CD14-positive monocyte (primary cell): Measurements from ENCODE around the gene CSRNP2. TPM values are rescaled to one million over a fixed set of nuclear protein-coding genes. Genes with fewer than 3 reads are reported as not detected.

Source experiments
- DNase-seq, 3 donors: peaks; one replicate each; pipeline ENCODE4 v3.0.0-alpha.2; 2011 to 2022
- H2AFZ ChIP-seq: 2 replicates; pipeline ENCODE4 v1.6.0; 2012; ENCODE audit warnings: mild to moderate bottlenecking, low read depth, low read length, inconsistent platforms; ENCODE audit not compliant: insufficient read depth, poor library complexity, severe bottlenecking
- H3K27ac ChIP-seq, 2 donors: 1 replicate in 1 of 2; 2 replicates in 1 of 2; pipeline ENCODE4 v1.5.1; 2012 to 2013; ENCODE audit warnings: low read length in 2 of 2, control low read depth in 1 of 2, inconsistent platforms in 1 of 2, low read depth in 1 of 2, mild to moderate bottlenecking in 1 of 2
- H3K27me3 ChIP-seq, 2 donors: one replicate each; pipeline versions ENCODE4 v1.6.0 to v1.6.1; 2011 to 2013; ENCODE audit warnings: low read length in 2 of 2; ENCODE audit not compliant: control insufficient read depth in 2 of 2, insufficient read depth in 2 of 2
- H3K36me3 ChIP-seq, 2 donors: replicated peaks in 1 of 2; 1 replicate in 1 of 2; 2 replicates in 1 of 2; pipeline versions ENCODE4 v1.5.1 to v1.6.1; 2012 to 2013; ENCODE audit warnings: low read length in 2 of 2, control low read depth in 1 of 2, inconsistent platforms in 1 of 2, mild to moderate bottlenecking in 1 of 2; ENCODE audit not compliant: insufficient read depth in 2 of 2, control insufficient read depth in 1 of 2
- H3K4me1 ChIP-seq, 2 donors: 1 replicate in 1 of 2; 2 replicates in 1 of 2; pipeline versions ENCODE4 v1.5.1 to v1.6.1; 2012 to 2013; ENCODE audit warnings: low read length in 2 of 2, control low read depth in 1 of 2, inconsistent platforms in 1 of 2, mild to moderate bottlenecking in 1 of 2, moderate library complexity in 1 of 2; ENCODE audit not compliant: insufficient read depth in 2 of 2, control insufficient read depth in 1 of 2
- H3K4me2 ChIP-seq: replicated peaks from 2 replicates; pipeline ENCODE3; 2012; ENCODE audit warnings: low read length, moderate library complexity, mild to moderate bottlenecking; ENCODE audit not compliant: poor library complexity, severe bottlenecking; ENCODE audit errors: extremely low read depth
- H3K4me3 ChIP-seq, 3 experiments: fragments of 200-600 bp in 1 of 3; sonication (generic) in 1 of 3; replicated peaks in 1 of 3; 1 replicate in 2 of 3; 2 replicates in 1 of 3; pipeline ENCODE4 v1.5.1; 2011 to 2013; ENCODE audit warnings: low read length in 3 of 3, mild to moderate bottlenecking in 3 of 3, control low read depth in 2 of 3, low read depth in 2 of 3, inconsistent platforms in 1 of 3, moderate library complexity in 1 of 3
- H3K79me2 ChIP-seq: 2 replicates; pipeline ENCODE4 v1.6.0; 2012; ENCODE audit warnings: mild to moderate bottlenecking, control low read depth, inconsistent platforms, low read length, moderate library complexity; ENCODE audit not compliant: insufficient read depth
- H3K9ac ChIP-seq: 2 replicates; pipeline ENCODE4 v1.6.0; 2017; ENCODE audit warnings: low read length, mild to moderate bottlenecking; ENCODE audit not compliant: insufficient read depth, poor library complexity, severe bottlenecking
- H3K9me3 ChIP-seq, 2 donors: replicated peaks in 1 of 2; 1 replicate in 1 of 2; 2 replicates in 1 of 2; pipeline versions ENCODE4 v1.5.1 to v1.6.1; 2012 to 2013; ENCODE audit warnings: low read length in 2 of 2, control low read depth in 1 of 2; ENCODE audit not compliant: control insufficient read depth in 1 of 2, insufficient read depth in 1 of 2
- H4K20me1 ChIP-seq: 2 replicates; pipeline ENCODE4 v1.6.0; 2012; ENCODE audit warnings: mild to moderate bottlenecking, low read length, control low read depth, moderate library complexity; ENCODE audit not compliant: insufficient read depth
- H3K27ac Mint-ChIP-seq, 7 donors: one replicate each; pipeline ENCODE4 v1.8.0; 2020; ENCODE audit warnings: mild to moderate bottlenecking in 7 of 7, mixed read lengths in 7 of 7, moderate library complexity in 6 of 7, inconsistent platforms in 2 of 7
- H3K27me3 Mint-ChIP-seq, 3 donors: one replicate each; pipeline ENCODE4 v1.8.0; 2021 to 2022; ENCODE audit warnings: low read depth in 3 of 3, mild to moderate bottlenecking in 3 of 3, mixed read lengths in 3 of 3, moderate library complexity in 3 of 3, inconsistent platforms in 1 of 3
- H3K36me3 Mint-ChIP-seq, 2 donors: one replicate each; pipeline ENCODE4 v1.8.0; 2020; ENCODE audit warnings: mixed read lengths in 2 of 2, inconsistent platforms in 1 of 2, mild to moderate bottlenecking in 1 of 2
- H3K4me1 Mint-ChIP-seq: one replicate; pipeline ENCODE4 v1.8.0; 2020; ENCODE audit warnings: mild to moderate bottlenecking, mixed read lengths
- H3K4me3 Mint-ChIP-seq, 2 donors: one replicate each; pipeline ENCODE4 v1.8.0; 2020; ENCODE audit warnings: mild to moderate bottlenecking in 2 of 2, mixed read lengths in 2 of 2, moderate library complexity in 1 of 2
- H3K9me3 Mint-ChIP-seq, 7 donors: one replicate each; pipeline ENCODE4 v1.8.0; 2020 to 2022; ENCODE audit warnings: mixed read lengths in 7 of 7, mild to moderate bottlenecking in 6 of 7, moderate library complexity in 6 of 7, inconsistent platforms in 2 of 7
- WGBS: methylation state at CpG from one replicate; pipeline ENCODE4 v1.1.5; 2013; ENCODE audit warnings: missing lambda C conversion rate; ENCODE audit not compliant: insufficient coverage; 5-methylcytosine and 5-hydroxymethylcytosine counted together
- intact Hi-C, 2 donors: fragments of 100-400 bp; cut with micrococcal nuclease; formaldehyde crosslinking; loops; one replicate each; pipeline versions ENCODE4 v1.15.0 to v1.15.1; 2023
- polyA plus RNA-seq, 3 donors: library from polyadenylated mRNA; depleted of rRNA in 1 of 3; unstranded in 2 of 3; stranded (reverse) in 1 of 3; fragments of 300-500 nt in 2 of 3; fragments of >200 nt in 1 of 3; fragmentation: Illumina TruSeq in 2 of 3; gene quantifications; 1 replicate in 2 of 3; 2 replicates in 1 of 3; pipeline ENCODE4 v1.2.3, GENCODE V29; 2012 to 2021
- TF ChIP-seq, protein P1 (sequence below): fragments of 200-600 bp; IDR thresholded peaks from one replicate; pipeline ENCODE4 v1.8.0; 2022; ENCODE audit warnings: antibody characterized with exemption, mild to moderate bottlenecking

The CSRNP2 gene
- polyA plus RNA-seq, 3 donors, result 1.7 to 8.0 (median 2.6) TPM

DNA sequence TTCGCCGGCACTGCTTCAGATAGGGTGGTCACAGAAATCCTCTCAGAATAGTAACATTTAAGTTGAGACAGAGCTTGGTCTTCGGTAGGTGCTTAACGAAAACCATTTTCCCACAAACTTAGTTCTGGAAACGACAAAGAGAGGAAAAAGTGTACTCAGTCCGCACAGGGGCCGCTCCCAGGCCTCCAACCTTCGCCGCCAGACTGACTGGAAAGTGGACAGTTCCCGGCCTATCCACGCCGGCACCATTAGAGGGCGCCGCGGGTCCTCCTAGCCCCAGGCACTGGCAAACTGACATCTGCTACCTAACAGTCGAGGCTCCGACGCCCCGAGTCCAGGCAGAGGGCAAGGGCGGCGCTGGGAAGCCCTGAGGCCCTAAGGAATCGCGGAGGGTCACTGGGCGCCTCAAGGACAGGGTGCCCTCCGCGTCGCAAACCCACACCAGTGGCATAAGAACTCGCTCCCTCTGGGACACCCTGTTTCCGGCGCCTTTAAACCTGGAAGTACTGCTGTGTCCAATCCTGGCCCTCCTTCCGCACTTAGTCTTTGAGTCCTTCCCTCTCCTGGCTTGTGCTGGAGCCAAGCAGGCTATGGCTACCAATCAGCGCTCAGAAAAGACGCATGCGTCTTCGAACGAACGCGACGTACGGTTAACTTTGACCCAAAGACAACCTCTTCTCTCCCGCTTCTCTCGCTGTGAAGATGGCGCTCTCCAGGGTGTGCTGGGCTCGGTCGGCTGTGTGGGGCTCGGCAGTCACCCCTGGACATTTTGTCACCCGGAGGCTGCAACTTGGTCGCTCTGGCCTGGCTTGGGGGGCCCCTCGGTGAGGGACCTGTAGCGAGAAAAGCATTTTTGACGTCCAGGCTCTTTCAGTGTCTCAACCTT is 35.5 kb downstream of the CSRNP2 start, which contains the start of gene LETMD1:
Gene LETMD1, plus strand, starts transcription at position 673 of the 886 bp plus-strand sequence. Its CDS starts 30 bp downstream, at position 703.
- peak within 1 kb of the TSS; percentile 86 for H3K4me2 ChIP-seq
- H3K27ac ChIP-seq, result peak within 1 kb of the TSS; percentile 90
- peak within 1 kb of the TSS; percentile 69 for H3K9ac ChIP-seq
- Mint-ChIP-seq H3K27ac (peak within 1 kb of the TSS; percentile 87 to 97 (median 94)), H3K27me3 (peaks cover 0 to 5% (median 0%) of the 10 kb centered on the region in 3 donors), H3K9me3 (peaks cover 0 to 3% (median 0%) of the 10 kb centered on the region in 7 donors), H3K4me3 (peak within 1 kb of the TSS; percentile 93 to 98), H3K36me3 (peaks cover 13 to 18% of the 10 kb centered on the region in 2 donors), H3K4me1 (peaks cover 19% of the 10 kb centered on the region)
- peaks cover 10 to 22% of the 10 kb centered on the region in 2 donors for H3K36me3 ChIP-seq
- peaks cover 19% of the 10 kb centered on the region for H3K79me2 ChIP-seq
- no peaks in the 10 kb centered on the region for H4K20me1 ChIP-seq
- peak within 1 kb of the TSS; percentile 67 to 88 (median 85) for H3K4me3 ChIP-seq
- DNase-seq, result peak; percentile 94 to 98 (median 97)
- peaks cover 18 to 22% of the 10 kb centered on the region in 2 donors for H3K4me1 ChIP-seq
- TF ChIP-seq, protein P1, sequence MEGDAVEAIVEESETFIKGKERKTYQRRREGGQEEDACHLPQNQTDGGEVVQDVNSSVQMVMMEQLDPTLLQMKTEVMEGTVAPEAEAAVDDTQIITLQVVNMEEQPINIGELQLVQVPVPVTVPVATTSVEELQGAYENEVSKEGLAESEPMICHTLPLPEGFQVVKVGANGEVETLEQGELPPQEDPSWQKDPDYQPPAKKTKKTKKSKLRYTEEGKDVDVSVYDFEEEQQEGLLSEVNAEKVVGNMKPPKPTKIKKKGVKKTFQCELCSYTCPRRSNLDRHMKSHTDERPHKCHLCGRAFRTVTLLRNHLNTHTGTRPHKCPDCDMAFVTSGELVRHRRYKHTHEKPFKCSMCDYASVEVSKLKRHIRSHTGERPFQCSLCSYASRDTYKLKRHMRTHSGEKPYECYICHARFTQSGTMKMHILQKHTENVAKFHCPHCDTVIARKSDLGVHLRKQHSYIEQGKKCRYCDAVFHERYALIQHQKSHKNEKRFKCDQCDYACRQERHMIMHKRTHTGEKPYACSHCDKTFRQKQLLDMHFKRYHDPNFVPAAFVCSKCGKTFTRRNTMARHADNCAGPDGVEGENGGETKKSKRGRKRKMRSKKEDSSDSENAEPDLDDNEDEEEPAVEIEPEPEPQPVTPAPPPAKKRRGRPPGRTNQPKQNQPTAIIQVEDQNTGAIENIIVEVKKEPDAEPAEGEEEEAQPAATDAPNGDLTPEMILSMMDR, result peak; percentile 92
- no peaks in the 10 kb centered on the region for H3K27me3 ChIP-seq
- intact Hi-C loops, result loop anchor here (5.0 to 10.0 kb wide), 5 partner anchors 124 to 297 kb away; partner anchors contain the start of genes TFCP2 (in 2 of the 2), ATF1 (in 1 of the 2) and CELA1 (in 1 of the 2)
- H3K9me3 ChIP-seq, result no peaks in the 10 kb centered on the region
- H2AFZ ChIP-seq, result peak within 1 kb of the TSS; percentile 94
- under 1% methylated on average over 46 of the region's 51 CpGs for WGBS

DNA sequence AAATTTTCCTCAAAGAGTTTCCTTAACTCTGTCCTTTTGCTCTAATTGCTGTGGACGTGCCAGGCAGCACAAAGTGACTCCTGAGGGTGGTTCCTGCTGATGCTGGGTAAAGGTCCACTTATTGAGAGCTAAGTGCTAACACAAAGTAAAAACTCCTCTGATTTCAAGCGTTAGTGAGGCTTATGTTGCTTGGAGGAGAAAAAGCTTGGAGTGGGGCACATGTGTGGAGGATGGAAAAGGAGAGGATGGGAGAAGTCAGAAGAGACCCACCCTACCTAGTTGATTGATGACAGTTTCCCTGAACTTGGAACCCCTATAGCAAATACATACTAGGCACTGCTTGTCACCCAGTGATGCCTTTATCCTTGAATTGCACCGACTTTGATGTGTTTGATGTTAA is 47.1 kb downstream of the CSRNP2 start:
- Histone ChIP-seq H2AFZ (no peak overlapping the region), H3K27ac (no peak overlapping the region), H3K27me3 (no peaks in the 10 kb centered on the region), H3K9ac (no peak overlapping the region), H3K9me3 (no peaks in the 10 kb centered on the region), H3K36me3 (no peaks in the 10 kb centered on the region), H3K4me2 (no peak overlapping the region), H3K4me1 (no peaks in the 10 kb centered on the region), H3K4me3 (no peak overlapping the region), H3K79me2 (no peaks in the 10 kb centered on the region), H4K20me1 (no peaks in the 10 kb centered on the region)
- Mint-ChIP-seq H3K36me3 (no peaks in the 10 kb centered on the region), H3K4me1 (no peaks in the 10 kb centered on the region), H3K27ac (no peak overlapping the region), H3K9me3 (peaks cover 0 to 2% (median 0%) of the 10 kb centered on the region in 7 donors), H3K27me3 (no peaks in the 10 kb centered on the region), H3K4me3 (no peak overlapping the region)
- WGBS, result 83% methylated on average over 1 of the region's 3 CpGs
- intact Hi-C loops, result no loop called here
- DNase-seq, result no peak
- TF ChIP-seq, protein P1, result no peak
